NCI-H1930 (cell line): ENCODE results near the gene RAMP2.
"Not testable (repeated sequence)": the region's sequence is repeated elsewhere in the genome, so short reads cannot be mapped to it uniquely, and the experiment has no call there.

ENCODE experiments used
- DNase-seq, 2 experiments: peaks; one replicate each; lab custom pipeline; 2025; lab: John Stamatoyannopoulos, UW

The RAMP2 gene

DNA sequence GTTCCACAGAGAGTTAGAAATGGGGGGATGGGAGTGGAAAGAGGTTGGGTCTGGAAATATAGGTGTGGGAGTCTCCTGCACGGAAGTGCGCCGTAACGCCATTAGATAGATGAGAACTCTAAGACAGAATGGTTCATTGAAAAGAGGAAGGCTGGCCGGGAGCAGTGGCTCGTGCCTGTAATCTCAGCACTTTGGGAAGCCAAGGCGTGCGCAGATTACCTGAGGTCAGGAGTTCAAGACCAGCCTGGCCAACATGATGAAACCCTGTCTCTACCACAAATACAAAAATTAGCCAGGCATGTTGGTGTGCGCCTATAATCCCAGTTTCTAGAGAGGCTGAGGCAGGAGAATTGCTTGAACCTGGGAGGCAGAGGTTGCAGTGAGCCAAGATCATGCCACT, 7.0 kb downstream of the RAMP2 start:
- not testable (repeated sequence) for DNase-seq

DNA sequence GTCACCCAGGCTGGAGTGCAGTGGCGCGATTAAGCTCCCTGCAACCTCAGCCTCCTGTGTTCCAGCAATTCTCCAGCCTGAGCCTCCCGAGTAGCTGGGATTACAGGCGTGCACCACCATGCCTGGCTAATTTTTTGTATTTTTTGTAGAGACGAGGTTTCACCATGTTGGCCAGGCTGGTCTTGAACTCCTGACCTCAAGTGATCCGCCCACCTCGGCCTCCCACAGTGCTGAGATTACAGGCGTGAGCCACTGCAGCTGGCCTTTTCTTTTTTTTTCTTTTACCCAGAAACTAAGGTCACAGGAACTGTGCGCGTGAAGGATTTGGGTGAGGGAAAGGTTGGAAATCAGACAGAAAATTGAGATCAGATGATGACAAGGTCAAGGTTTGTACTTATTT, 8.9 kb downstream of the RAMP2 start:
- DNase-seq: not testable (repeated sequence)

DNA sequence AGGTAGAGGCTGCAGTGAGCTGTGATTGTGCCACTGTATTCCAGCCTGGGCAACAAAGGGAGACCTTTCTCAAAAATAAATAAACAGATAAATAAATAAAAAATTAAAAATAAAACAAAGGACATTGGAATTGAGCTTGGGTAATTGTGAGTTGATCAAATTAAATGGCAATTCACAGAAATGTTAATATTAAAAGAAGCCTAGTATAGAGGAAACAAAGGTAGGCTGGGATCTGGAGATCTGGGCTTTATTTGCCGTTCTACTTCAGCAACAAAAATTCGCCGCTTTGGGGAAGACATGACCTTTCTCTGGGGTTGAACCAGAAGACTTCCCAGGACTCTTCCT, 11.9 kb downstream of the RAMP2 start:
- no peak for DNase-seq

- DNase-seq: peak; percentile 68 to 78
Measured at GRCh38 chr17:42773290-42774035, 12.4 kb downstream of the RAMP2 start, which contains the start of gene VPS25. TSS of gene VPS25 (plus strand) at chr17:42773449. CDS start at chr17:42773476, 27 bp downstream.

DNA sequence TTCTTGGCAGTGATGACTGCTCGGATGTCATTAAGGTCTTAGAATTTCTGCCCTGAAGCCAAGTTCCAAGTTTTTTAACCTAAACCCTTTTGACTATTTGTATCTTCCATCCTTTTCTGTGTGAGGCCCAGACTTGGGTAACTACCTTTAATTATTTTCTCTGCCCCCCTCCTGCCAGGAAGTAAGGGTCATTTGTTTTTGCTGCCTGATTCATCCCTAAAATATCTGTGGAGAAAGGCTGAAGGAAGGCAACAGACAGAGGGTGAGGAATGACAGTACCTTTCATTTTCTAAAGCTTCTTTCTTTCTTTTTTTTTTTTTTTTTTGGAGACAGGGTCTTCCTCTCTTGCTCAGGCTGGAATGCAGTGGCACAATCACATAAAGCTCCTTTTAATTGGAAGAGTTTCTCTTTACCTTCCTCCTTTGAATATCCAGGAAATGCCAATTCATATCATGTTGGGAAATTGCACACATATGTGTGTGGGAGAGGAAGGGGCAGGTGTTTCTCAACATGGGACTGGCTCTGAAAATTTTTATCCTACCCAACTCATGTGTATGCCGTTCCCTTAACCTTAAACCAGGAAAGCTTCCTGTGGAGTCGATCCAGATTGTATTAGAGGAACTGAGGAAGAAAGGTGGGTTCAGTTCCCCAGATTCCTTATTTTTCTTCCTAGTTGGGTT, 13.2 kb downstream of the RAMP2 start:
- DNase-seq: no peak

- DNase-seq: no peak
Measured at GRCh38 chr17:42775534-42776098, 14.6 kb downstream of the RAMP2 start.

DNA sequence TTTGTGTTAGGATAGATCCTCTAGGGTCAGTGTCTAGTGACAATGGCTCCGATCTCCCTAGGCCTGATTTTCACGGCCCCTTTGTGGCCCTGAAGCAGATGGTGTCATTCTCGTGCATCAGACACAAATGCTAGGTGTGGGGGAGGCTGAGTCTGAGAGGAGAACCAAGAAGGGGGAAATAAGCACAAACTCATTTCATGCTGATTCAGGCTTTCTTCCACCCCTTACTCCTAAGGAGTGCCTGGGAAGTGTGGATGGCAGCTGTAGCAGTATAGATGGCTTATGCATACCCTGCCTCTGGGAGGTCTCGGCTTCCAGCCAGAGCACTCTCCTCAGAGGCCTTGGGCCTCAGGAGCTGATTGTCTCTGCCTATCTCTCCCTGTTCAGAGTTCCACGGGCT, 17.5 kb downstream of the RAMP2 start:
- no peak for DNase-seq

DNA sequence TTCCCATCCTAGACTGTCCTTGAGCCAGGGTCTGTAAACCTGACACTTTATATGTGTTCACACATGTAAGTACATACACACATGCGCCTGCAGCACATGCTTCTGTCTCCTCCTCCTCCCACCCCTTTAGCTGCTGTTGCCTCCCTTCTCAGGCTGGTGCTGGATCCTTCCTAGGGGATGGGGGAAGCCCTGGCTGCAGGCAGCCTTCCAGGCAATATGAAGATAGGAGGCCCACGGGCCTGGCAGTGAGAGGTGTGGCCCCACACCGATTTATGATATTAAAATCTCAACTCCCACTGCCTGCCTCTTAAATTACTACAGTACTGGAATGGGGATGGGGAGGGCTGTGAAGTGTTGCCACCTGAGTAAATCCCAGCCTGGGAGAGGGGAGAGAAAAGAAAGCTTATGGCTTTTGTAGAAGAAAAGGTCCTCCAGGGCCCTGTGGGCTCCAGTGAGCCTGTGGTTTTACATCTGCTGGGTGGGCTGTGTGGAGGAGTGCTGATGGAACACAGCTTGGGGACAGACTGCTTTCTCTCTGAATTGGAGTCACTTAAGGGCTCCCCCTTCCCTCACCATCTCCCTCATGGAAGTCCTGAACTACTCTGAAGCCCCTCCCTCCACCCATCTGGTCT, 18.4 kb downstream of the RAMP2 start:
- no peak for DNase-seq

- DNase-seq: no peak
Measured at GRCh38 chr17:42779936-42780850, 19.2 kb downstream of the RAMP2 start, which contains the start of gene WNK4. TSS of gene WNK4 (plus strand) at chr17:42780610. CDS start at chr17:42780699, 89 bp downstream.

- no peak for DNase-seq
Measured at GRCh38 chr17:42780851-42781638, 20.0 kb downstream of the RAMP2 start.

- no peak for DNase-seq
Measured at GRCh38 chr17:42781639-42782165, 20.7 kb downstream of the RAMP2 start.

DNA sequence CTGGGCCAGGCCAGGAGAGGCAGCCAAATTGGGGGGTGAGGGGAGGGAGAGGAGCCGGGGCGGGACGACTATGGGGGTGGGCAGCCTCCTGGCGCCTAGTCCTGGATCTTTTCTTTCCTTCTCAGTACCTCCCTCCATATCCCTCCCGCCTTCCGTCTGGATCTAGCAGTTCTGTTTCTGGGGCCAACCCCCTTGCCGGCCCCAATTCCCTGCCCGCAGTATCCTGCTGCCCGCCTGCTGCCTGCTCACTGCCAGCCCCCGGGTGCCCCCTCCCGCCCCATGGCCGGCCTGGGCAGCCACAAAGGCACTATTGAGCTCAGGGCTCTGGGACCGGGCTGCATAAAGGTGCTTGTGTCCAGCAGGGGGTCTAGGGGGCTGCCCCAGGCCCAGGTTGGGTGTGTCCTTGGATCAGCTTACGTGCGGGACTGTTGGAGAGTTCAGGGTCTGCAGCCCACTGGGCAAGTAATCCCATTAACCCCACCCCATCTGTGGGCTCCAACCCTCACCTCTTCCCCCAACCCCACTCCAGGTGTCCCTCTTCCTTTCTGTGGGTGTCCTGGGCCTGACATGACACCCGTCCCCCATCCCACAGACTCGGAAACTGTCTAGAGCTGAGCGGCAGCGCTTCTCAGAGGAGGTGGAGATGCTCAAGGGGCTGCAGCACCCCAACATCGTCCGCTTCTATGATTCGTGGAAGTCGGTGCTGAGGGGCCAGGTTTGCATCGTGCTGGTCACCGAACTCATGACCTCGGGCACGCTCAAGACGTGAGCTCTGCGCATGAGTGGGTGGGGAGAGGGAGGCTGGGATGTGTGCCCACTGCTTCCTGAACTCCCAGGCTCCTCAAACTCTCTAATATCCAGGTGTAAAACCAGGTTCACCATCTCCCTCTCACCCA, 21.4 kb downstream of the RAMP2 start:
- no peak for DNase-seq

- DNase-seq: no peak
Measured at GRCh38 chr17:42783062-42783790, 22.2 kb downstream of the RAMP2 start.

DNA sequence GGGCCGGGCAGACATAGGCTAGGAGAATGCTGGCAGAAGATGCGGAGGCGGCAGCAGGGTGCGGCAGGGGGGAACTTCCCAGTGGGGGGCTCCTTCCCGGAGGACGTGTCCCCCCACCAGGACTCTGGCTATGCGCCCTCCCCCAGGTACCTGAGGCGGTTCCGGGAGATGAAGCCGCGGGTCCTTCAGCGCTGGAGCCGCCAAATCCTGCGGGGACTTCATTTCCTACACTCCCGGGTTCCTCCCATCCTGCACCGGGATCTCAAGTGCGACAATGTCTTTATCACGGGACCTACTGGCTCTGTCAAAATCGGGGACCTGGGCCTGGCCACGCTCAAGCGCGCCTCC, 22.7 kb downstream of the RAMP2 start:
- no peak for DNase-seq

- no peak for DNase-seq
Measured at GRCh38 chr17:42784409-42784808, 23.4 kb downstream of the RAMP2 start.

GRCh38 chr17:42784811-42785592, 24.0 kb downstream of the RAMP2 start:
- DNase-seq: no peak

GRCh38 chr17:42787266-42787665, 26.2 kb downstream of the RAMP2 start:
- no peak for DNase-seq

GRCh38 chr17:42791948-42792347, 30.9 kb downstream of the RAMP2 start:
- no peak for DNase-seq
